Kidney (tissue), 14 donors: ENCODE data around the gene DYNC1LI1. TPM values are rescaled to one million over a fixed set of nuclear protein-coding genes. Genes with fewer than 3 reads are reported as not detected.

Experiments used
- DNase-seq, 5 donors: peaks; one replicate each; pipeline ENCODE4 v3.0.0-alpha.2; 2013 to 2020
- FAIRE-seq: peaks from 2 replicates; lab custom pipeline; 2012; peaks lifted over from hg19 to GRCh38; lab: Jason Lieb, UNC
- H3K27ac ChIP-seq, 2 donors: one replicate each; pipeline ENCODE4 v1.7.0; 2013; ENCODE audit warnings: low read depth in 2 of 2, low read length in 2 of 2, inconsistent platforms in 1 of 2
- H3K27me3 ChIP-seq: one replicate; pipeline ENCODE4 v1.7.1; 2013; ENCODE audit warnings: low read length, inconsistent platforms; ENCODE audit not compliant: control insufficient read depth, insufficient read depth
- H3K36me3 ChIP-seq, 3 donors: one replicate each; pipeline versions ENCODE4 v1.7.0 to v1.7.1; 2013; ENCODE audit warnings: low read length in 3 of 3, control low read depth in 1 of 3, inconsistent platforms in 1 of 3; ENCODE audit not compliant: insufficient read depth in 3 of 3, control insufficient read depth in 2 of 3
- H3K4me1 ChIP-seq, 3 donors: one replicate each; pipeline versions ENCODE4 v1.7.0 to v1.7.1; 2013; ENCODE audit warnings: low read length in 3 of 3, inconsistent platforms in 1 of 3, low read depth in 1 of 3; ENCODE audit not compliant: control insufficient read depth in 2 of 3, insufficient read depth in 2 of 3
- H3K4me3 ChIP-seq, 3 donors: one replicate each; pipeline versions ENCODE4 v1.7.0 to v1.8.1; 2013; ENCODE audit warnings: low read length in 3 of 3, control low read depth in 1 of 3, inconsistent platforms in 1 of 3
- H3K9ac ChIP-seq, 3 donors: one replicate each; pipeline versions ENCODE4 v1.7.0 to v1.7.1; 2013; ENCODE audit warnings: low read length in 3 of 3, control low read depth in 1 of 3, inconsistent platforms in 1 of 3
- H3K9me3 ChIP-seq, 3 donors: one replicate each; pipeline versions ENCODE4 v1.7.0 to v1.7.1; 2013; ENCODE audit warnings: low read length in 3 of 3, control low read depth in 1 of 3, inconsistent platforms in 1 of 3; ENCODE audit not compliant: control insufficient read depth in 2 of 3, insufficient read depth in 1 of 3
- intact Hi-C: fragments of 100-400 bp; cut with DNase I; formaldehyde crosslinking; loops from one replicate; pipeline ENCODE4 v1.11.1; 2022
- polyA plus RNA-seq: library from polyadenylated mRNA; stranded (reverse); fragments of 350-450 nt; fragmentation: Illumina TruSeq; extraction: RNeasy Lipid Tissue Mini Kit (QIAGEN cat#74804); gene quantifications from one replicate; pipeline ENCODE4 v1.2.3, GENCODE V29; 2014; ENCODE audit warnings: low read depth, low replicate concordance; ENCODE audit not compliant: insufficient read depth
- total RNA-seq: library from RNA; stranded (reverse); fragmentation: NEBNext Ultra II Directional; extraction: Animal tissue kit (Norgen Biotek cat#: 25700); gene quantifications from one replicate; pipeline ENCODE4 v1.2.1, GENCODE V29; 2021
- TF ChIP-seq, protein P1 (sequence below): IDR thresholded peaks from 3 replicates; pipeline ENCODE4 v1.5.1; 2012; ENCODE audit warnings: mild to moderate bottlenecking, moderate library complexity, borderline replicate concordance; ENCODE audit not compliant: insufficient read depth; ENCODE audit errors: extremely low read depth
- donor health status: control.
- donor health status: control.
- donor health status: control.
- donor health status: control.
- donor health status: control.
- donor health status: DM: yes; HTN: yes; CAD: no.
- donor health status: Normal renal cell carcinoma (clear cell type).

The DYNC1LI1 gene
- total and polyA plus RNA-seq, 2 donors from 2014 or later, result 24.3 to 28.2 TPM

DNA sequence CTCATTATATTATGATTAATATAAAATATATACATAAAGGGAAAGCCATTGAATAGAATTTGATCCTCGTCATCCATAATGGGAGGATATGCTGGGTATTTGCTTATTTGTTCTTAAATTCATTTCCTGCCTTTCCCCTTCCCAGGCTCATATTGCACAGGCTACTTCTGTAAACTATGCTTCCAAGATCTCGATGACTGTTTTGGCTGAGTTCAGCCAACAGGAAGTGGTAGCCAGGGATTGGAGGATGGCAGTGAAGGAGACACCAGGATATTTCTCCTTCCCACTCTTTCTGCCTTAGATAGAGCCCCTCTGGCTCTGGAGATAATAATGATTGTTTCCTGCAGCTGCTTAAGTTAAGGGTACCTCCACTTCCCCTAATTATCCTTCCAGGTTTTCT, 44.3 kb upstream of the DYNC1LI1 start:
- H3K27ac ChIP-seq, result no peak overlapping the region
- H3K4me3 ChIP-seq, result no peak overlapping the region
- no peaks in the 10 kb centered on the region for H3K27me3 ChIP-seq
- peaks cover 0 to 4% (median 0%) of the 10 kb centered on the region in 3 donors for H3K9me3 ChIP-seq
- H3K4me1 ChIP-seq, result no peaks in the 10 kb centered on the region
- TF ChIP-seq, protein P1, sequence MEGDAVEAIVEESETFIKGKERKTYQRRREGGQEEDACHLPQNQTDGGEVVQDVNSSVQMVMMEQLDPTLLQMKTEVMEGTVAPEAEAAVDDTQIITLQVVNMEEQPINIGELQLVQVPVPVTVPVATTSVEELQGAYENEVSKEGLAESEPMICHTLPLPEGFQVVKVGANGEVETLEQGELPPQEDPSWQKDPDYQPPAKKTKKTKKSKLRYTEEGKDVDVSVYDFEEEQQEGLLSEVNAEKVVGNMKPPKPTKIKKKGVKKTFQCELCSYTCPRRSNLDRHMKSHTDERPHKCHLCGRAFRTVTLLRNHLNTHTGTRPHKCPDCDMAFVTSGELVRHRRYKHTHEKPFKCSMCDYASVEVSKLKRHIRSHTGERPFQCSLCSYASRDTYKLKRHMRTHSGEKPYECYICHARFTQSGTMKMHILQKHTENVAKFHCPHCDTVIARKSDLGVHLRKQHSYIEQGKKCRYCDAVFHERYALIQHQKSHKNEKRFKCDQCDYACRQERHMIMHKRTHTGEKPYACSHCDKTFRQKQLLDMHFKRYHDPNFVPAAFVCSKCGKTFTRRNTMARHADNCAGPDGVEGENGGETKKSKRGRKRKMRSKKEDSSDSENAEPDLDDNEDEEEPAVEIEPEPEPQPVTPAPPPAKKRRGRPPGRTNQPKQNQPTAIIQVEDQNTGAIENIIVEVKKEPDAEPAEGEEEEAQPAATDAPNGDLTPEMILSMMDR, result no peak
- H3K36me3 ChIP-seq, result no peaks in the 10 kb centered on the region
- DNase-seq, result no peak
- intact Hi-C loops, result no loop called here
- no peak overlapping the region for H3K9ac ChIP-seq
- FAIRE-seq, result no peak

DNA sequence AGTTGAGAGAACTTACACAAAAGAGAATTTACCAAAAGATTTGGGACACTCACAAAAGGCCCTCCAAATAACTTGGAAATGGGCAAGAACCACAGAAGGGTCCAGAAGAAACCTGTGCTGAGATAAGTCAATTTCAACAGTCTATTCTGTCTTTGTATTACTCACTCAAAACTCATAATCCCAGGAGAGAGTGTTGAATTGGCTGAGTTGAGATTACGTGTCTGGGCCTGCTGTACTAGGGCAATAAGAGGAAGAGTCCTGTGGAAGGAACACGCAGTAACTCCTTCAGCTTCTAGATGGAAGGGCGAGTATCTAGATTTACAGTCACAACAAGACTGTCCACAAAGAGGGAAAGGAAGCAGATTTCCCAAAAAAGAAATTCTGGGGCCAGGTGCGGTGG, 42.5 kb upstream of the DYNC1LI1 start:
- no peak for FAIRE-seq
- Histone ChIP-seq H3K4me3 (no peak overlapping the region), H3K4me1 (no peaks in the 10 kb centered on the region), H3K36me3 (no peaks in the 10 kb centered on the region), H3K9ac (no peak overlapping the region), H3K9me3 (no peaks in the 10 kb centered on the region), H3K27ac (no peak overlapping the region), H3K27me3 (no peaks in the 10 kb centered on the region)
- DNase-seq, result no peak
- intact Hi-C loops, result no loop called here
- TF ChIP-seq, protein P1, result no peak

DNA sequence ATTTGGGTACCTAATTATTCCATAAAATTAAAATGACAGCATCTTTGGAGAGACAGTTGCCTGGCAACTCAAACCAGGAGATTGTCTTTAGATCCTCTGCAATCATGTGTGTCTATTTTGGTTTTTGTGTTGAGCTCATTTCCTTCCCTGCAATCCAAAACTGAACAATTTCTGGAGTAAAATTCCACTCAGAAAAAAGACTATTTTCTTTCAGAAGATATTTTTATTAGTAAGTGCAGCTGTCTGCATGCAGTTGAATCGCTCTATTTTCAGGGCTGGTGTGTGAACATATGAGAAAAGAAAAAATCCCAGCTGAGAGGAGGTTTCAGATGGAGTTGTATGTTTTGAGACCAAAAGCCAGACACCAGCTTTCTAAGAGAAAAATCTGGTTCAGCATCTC, 41.9 kb upstream of the DYNC1LI1 start:
- intact Hi-C loops, result no loop called here
- H3K27ac ChIP-seq, result no peak overlapping the region
- no peaks in the 10 kb centered on the region for H3K9me3 ChIP-seq
- H3K36me3 ChIP-seq, result no peaks in the 10 kb centered on the region
- no peak for FAIRE-seq
- H3K4me1 ChIP-seq, result no peaks in the 10 kb centered on the region
- no peak overlapping the region for H3K9ac ChIP-seq
- TF ChIP-seq, protein P1, result no peak
- no peak for DNase-seq
- H3K27me3 ChIP-seq, result no peaks in the 10 kb centered on the region
- no peak overlapping the region for H3K4me3 ChIP-seq

DNA sequence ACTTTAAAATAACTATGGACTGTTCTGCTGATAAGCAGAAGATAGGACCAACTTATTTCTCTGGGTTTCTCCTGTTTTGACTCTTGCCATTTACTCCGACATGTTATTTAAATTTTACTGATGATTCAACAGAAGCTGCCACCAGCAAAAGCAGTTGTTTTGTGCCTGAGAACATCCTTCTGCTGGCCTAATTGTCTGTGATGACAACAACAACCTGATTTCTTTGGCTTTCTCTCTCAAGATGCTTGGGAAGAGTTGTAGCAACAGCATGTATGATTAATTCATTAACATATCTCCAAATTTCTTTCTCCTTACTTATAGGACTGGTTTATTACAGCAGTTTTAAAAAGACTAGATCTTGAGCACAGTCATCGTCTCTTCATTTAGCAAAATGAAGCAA, 36.9 kb upstream of the DYNC1LI1 start:
- FAIRE-seq, result no peak
- intact Hi-C loops, result no loop called here
- H3K27me3 ChIP-seq, result no peaks in the 10 kb centered on the region
- H3K9ac ChIP-seq, result no peak overlapping the region
- no peak overlapping the region for H3K27ac ChIP-seq
- no peak for DNase-seq
- no peaks in the 10 kb centered on the region for H3K9me3 ChIP-seq
- H3K4me3 ChIP-seq, result no peak overlapping the region
- no peaks in the 10 kb centered on the region for H3K4me1 ChIP-seq
- H3K36me3 ChIP-seq, result no peaks in the 10 kb centered on the region
- TF ChIP-seq, protein P1, result no peak
